GM10847 (cell line): ENCODE measurements around the gene ITFG1.

ENCODE experiments used
- POLR2A ChIP-seq: IDR thresholded peaks from 2 replicates; pipeline ENCODE4 v1.6.1; 2011; ENCODE audit not compliant: insufficient read length; ENCODE audit errors: extremely low read depth

ITFG1 gene

DNA sequence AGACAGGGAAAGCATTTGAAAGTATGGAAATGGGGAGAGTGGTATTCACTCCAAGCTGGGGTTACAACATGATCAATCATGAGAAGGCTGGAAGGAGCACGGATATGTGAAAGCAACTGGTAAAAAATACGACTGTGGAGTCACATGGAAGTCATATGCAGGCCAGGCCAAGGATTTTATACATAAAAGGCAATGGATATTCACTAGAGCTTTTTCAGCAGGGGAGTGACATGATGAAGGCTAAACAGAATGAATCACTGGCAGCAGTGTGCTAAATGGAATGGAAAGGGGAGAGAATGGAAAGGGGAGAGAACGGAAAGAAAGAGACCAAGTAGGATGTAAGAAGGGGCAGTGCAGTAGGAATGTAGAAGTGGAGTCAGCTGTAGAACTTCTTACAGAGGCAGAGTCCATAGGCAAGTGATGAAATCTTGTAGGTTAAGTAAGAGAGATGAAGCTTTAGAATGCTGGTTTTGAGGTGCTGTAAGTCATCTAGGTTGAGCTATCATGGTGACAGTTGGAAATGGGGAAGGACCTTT lies 304.1 kb downstream of the ITFG1 start:
- no peak for TF ChIP-seq POLR2A

DNA sequence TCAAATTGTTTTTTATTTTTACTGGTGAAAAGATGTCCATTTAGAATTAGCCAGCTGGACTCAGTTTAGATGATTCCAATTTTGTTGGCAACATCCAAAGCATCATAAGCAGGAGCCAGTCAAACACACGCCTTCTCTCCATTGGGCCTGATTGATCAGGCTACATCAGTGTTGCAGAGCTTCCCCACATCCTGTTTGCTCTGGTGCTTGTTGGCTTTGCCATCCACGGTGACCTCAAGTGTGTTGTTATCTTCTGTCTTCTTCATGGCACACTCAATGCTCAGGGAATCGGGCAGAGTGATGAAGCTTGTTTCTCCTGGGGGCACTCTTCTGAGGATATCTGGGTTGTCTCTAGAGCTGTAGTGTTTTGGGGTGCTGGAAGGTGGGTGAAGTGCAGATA lies 310.8 kb downstream of the ITFG1 start:
- no peak for TF ChIP-seq POLR2A

GRCh38 chr16:47144559-47144877 lies 316.3 kb downstream of the ITFG1 start:
- TF ChIP-seq POLR2A: no peak

DNA sequence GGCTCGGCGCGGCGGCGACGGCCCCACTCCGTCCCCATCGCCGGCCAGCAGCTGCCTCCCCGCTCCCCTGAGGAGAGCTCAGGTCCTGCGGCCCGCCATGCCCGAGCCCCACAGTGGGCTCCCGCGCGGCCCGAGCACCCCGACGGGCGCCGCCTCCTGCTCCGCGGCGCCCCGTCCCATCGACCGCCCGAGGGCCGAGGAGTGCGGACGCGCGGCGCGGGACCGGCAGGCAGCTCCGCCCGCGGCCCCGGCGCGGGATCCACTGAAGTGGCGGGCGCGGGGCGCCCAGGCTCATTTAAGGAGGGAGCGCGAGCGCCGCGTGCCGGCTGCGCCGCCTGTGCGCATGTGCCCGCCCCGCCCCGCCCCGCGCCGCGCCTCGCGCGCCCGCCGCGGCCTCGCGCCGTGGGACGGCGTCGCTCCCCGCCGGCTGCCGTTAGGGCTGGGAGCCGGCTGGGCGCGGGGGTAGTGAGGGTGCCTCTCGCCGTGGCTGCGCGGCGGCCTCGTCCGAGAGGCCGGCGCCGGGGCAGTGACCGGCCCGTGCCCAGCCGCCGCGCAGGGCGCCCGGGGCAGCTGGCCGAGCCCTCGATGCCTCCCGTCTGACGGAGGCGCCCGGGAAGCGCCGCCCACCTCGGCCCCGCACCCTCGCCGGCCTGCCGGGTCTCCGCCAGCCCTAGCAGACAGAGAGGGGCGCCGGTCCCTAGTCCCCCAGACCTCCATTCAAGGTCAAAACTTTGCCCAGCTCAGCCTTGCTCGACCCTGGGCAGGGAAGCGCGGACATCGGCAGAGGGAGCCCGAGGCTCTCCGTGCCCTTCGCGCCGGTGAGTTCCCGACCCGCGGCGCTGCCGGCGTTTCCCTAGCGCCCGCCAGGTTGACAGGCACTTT lies 316.9 kb downstream of the ITFG1 start, which contains the start of gene NETO2:
TSS of gene NETO2 (minus strand) at position 269 of the 882 bp plus-strand sequence. CDS start 333 bp downstream, outside the sequence.
- TF ChIP-seq POLR2A: peak; percentile 72

DNA sequence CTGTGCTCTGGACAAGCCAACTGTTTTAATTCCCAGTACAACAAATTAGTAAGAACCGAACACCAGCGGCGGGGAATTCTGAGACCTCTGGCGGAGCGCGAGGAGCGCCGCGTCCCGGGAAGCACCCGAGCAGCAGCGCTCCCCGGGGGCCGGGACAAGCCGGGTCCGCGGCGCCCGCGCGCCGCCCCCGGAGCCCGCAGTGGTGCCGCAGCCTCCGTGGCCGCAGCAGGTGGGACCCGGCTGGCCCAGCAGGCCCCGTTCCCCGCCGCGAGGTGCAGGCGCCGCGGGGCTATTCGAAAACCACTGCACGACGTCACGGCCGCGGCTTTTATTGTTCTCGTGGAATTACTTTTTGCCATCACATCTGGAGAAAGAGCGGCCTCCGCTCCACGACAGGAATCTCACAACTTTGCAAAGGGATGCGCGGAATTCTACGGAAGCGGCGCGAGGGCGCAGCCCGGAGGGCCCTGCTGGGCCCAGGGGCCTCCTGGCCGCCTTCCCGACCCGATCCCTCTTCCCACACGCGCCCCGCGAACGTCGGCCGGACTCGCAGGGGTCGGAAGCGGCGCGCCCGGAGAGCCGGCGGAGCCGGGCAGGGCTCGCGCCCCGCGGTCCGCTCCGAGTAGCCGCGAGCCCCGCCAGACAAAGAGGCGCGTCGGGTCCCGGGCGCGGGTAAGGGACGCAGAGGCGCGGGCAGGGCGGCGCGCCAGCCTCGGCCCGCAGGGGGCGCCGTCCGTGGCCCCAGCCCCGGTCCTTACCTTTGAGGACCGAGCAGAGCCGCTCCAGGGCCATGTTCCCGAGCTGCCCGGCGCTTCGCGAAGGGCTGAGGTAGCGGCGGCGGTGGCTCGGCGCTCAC lies 317.8 kb downstream of the ITFG1 start:
- TF ChIP-seq POLR2A: no peak

GRCh38 chr16:47142486-47142820 lies 318.4 kb downstream of the ITFG1 start:
- no peak for TF ChIP-seq POLR2A

- peak; percentile 31 for TF ChIP-seq POLR2A
Observed at GRCh38 chr16:47141773-47142485, 318.9 kb downstream of the ITFG1 start.

GRCh38 chr16:47140686-47141085 lies 320.2 kb downstream of the ITFG1 start:
- TF ChIP-seq POLR2A: no peak

DNA sequence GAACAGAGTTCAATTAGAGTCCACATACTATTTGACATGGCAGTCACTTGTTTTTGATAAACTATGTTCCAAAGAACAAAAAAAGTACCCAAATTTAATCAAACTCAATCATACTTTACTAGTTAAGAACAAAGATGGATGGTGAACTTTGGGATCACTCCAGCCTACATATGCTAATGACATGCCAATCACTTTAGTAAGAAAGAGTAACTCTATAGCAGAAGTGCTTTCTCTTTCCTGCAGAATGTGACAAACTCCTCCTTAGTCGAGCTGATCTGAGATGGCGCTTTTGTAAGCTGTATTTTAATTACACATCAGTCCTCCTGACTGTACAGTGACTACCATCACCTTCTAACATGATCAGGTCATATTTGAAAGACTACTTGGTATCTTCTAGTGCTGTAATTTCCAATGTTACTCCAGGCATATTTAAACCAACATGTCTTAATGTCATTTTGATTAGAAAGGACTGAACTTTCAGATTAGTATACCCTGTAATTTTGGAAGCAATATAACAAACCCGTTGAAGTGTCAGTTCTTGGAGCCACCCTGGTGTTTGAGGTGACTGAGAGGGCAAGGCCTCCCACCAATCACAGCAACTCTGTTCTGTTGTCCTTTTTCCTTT lies 321.2 kb downstream of the ITFG1 start:
- no peak for TF ChIP-seq POLR2A

- no peak for TF ChIP-seq POLR2A
Observed at GRCh38 chr16:47136099-47136842, 324.6 kb downstream of the ITFG1 start.

DNA sequence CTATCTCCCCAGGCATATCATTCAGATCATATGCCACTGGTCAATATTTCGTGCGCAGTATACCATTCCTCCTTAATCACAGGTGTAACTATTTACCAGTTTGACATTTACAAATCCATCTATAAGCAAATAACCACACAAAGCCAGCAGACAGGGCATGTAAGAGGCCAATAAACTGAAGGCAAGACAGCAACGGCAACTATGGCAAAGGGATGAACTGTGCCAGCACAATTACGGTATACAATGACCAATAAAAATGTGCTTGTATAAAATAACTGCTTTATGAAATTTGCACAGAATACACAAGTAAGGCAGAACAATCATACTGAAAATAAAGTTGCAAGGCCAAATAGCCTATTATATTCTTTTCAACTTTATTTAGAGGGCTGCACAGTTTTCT lies 326.3 kb downstream of the ITFG1 start:
- no peak for TF ChIP-seq POLR2A

DNA sequence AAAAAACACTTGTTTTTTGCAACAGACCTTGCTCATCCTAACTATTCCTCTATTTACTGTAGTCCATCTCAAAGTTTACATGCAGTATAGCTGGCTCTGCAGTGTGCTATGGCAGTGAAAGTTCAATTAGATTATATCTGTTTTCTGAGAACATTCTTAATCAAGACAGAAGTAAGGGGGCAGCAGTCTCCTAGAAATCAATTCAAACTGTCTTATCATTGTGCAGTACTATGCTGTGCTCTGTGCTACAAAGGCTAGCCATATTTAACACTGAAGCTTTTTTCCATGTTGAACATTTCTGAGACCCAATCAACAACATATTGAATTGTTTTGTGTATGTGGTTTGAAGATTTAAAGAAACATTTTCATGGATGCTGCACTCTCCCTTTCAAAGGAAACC lies 328.6 kb downstream of the ITFG1 start:
- TF ChIP-seq POLR2A: no peak

GRCh38 chr16:47129755-47130435 lies 331.0 kb downstream of the ITFG1 start:
- TF ChIP-seq POLR2A: no peak

GRCh38 chr16:47127541-47127940 lies 333.3 kb downstream of the ITFG1 start:
- TF ChIP-seq POLR2A: no peak
